IPS-18c (cell line): ENCODE data around the gene REPS1.

Experiments
- H3K4me3 ChIP-seq: 2 replicates; pipeline ENCODE4 v1.7.0; 2013; ENCODE audit warnings: low read depth, mild to moderate bottlenecking, low read length, moderate library complexity; ENCODE audit not compliant: insufficient read depth
- H3K9me3 ChIP-seq: one replicate; pipeline ENCODE4 v1.6.1; 2013; ENCODE audit warnings: mild to moderate bottlenecking, low read length, moderate library complexity; ENCODE audit not compliant: control insufficient read depth, insufficient read depth

REPS1 gene

DNA sequence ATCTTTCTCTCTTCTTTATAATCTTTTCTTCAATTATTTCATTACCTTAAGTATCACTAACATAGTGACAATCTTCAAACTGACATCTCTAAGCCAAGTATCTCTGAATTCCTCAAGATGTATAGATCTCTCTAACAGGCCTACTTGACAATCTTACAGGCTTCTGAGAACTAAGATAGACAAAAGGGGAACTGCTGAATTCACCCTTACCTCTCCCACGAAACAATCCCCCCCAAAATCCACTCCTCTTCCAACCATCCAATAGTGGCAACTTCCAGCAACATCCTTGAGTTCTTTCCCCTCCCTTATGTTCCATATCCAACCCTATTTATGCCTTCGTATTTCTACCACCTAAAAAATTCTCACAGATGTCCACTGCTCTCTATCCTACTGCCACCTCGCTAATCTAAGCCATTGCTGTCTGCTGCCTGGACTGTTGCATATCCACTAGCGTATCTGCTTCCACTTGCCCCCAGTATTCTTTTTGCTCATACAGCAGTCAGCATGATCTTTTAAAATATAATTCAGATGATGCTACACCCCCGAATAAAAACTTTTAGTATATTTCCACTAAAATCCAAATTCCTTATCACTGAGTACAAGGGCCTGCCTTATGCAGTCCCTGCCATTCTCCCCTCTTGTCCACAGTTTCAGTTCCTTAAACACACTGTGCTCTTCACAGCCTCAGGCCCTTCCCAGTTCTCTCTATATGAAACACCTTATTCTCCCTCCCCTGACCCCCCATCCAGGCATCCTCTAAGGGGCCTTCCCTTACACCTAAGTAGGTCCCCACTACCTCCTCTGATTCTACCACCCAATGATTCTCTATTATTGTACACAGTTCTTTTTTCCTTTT, 8.0 kb downstream of the REPS1 start:
- Histone ChIP-seq H3K9me3 (no peaks in the 10 kb centered on the region), H3K4me3 (no peak overlapping the region)

DNA sequence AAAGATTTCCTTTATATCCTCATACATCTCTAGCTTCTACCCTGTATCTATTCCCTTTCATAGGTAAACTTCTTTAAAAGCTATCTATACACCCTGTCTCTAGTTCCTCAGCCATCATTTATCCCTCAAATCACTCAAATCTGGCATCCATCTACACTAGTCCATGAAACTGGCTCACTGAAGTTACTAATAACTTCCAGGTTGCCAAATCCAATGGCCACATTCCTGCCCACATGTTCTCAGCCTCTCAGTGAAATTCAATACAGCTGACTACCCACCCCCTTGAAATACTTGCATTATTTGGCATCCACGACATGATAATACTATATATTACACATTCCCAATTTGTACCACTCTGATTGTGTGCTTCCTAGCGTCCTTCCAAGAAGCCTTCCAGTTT, 8.7 kb downstream of the REPS1 start:
- no peaks in the 10 kb centered on the region for H3K9me3 ChIP-seq
- H3K4me3 ChIP-seq: no peak overlapping the region

DNA sequence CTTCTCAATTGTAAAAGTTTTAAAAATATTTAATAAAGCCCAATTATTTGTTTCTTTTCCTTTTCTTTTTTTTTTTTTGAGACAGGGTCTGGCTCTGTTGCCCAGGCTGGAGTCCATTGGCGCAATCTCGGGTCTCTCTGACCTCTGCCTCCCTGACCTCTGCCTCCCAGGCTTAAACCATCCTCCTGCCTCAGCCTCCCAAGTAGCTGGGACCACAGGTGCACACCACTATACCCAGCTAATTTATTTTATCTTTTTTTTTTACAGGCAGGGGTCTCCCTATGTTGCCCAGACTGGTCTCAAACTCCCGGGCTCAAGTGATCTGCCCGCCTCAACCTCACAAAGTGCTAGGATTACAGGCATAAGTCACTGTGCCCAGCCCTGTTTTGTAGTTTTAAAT, 9.8 kb downstream of the REPS1 start:
- Histone ChIP-seq H3K4me3 (no peak overlapping the region), H3K9me3 (no peaks in the 10 kb centered on the region)

DNA sequence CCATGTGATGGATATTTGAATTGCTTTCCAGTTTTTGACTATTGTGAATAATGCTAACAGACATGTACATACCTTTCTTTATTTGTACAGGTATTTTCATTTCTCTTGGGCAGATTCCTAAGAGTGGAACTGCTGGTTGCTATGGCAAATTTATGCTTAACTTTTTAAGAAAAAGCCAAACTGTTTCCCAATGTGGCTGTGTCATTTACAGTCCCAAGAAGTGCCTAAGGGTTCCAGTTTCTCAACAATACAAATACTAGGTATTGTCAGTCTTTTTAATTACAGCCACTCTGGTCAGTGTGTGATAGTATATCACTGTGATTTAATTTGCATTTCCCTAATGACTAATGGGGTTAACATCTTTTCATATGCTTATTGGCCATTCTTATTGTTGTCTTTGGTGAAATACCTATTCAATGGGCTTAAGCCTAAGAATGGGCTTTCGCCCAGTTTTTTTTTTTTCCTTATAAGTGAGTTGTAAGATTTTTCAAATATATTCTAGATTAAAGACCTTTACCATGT, 10.3 kb downstream of the REPS1 start:
- no peak overlapping the region for H3K4me3 ChIP-seq
- no peaks in the 10 kb centered on the region for H3K9me3 ChIP-seq

DNA sequence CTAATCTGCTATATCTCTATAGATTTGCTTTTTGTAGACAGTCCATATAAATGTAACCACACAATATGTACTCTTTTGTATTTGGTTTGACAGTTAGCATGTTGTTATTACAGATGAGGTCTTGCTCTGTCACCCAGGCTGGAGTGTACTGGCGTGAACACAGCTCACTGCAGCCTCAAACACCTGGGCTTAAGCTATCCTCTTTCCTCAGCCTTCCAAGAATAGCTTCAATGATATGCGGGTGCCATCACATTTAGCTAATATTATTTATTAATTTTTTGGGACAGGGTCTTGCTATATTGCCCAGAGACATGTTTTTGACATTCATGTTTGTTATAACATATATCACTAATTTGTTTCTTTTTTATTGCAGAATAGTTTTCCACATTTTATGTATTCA, 10.8 kb downstream of the REPS1 start:
- no peak overlapping the region for H3K4me3 ChIP-seq
- no peaks in the 10 kb centered on the region for H3K9me3 ChIP-seq

DNA sequence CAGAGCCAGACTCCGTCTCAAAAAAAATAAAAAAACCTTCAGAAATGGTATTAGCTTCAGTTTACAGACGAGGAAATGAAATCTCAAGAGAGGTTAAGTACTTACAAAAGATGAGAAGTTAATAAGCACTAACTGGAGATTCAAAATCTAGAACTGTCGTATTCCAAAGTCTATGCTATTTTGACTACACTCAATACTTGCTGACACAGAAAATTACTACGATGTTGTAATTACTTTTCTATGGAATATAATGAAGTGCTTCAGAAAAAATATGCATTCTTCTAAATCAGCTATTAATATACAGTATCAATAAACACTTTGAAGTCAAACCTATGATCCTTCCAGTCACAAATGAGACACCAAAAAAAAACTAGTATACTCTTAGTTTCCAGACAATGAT, 12.2 kb downstream of the REPS1 start:
- no peaks in the 10 kb centered on the region for H3K9me3 ChIP-seq

DNA sequence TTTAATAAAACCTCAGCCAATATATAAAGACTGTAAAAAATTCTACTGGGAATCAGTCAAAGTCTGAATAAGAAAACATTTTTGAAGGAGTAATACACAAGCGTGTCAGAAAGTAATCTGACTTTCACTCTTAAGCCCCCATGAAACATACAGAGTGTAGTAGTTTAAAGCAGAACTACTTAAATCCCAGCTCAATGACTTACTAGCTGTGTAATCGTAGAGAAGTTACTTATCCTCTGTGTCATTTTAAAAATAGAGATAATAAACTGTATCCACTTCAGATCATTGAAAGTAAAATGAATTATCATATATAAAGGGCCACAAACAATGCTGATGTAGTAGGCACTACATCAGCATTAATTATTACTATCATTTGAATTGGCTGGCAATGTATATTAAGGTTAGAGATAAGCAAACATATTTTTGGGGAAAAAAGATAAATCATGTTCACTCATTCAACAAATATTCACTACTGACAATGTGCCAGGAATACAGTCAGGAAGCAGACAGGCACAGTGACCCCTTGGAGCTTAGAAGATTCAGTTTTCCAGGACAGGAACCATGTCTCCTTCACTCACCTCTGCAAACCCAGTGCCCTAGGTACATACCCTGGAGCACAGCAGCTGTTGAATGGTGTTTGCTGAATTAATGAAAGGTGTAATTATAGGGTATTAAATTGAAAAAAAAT, 14.4 kb downstream of the REPS1 start:
- H3K9me3 ChIP-seq: no peaks in the 10 kb centered on the region
- no peak overlapping the region for H3K4me3 ChIP-seq

More for the DNA sequence above, 12.2 kb downstream of the REPS1 start:
- H3K4me3 ChIP-seq: no peak overlapping the region

DNA sequence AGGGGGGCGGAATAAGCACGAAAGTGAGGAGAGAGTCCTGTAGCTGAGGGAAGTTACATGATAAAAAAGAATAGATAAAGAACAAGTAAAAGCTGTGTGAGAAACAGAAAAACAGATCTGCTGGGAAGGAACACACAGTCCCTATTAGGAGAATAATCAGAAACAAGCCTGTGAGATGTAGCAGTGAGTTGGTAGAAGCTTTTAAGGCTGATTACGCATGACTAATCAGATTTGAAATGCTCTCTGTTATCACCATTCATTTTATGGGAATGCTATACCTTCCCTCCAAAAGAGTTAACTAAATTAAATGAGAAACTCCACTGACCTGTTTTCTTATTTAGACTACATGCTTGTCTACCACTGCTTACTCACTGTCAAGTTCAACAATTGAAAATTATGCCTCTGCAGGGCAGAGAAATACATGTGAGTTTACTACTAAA, 15.8 kb downstream of the REPS1 start:
- no peaks in the 10 kb centered on the region for H3K9me3 ChIP-seq
- no peak overlapping the region for H3K4me3 ChIP-seq

DNA sequence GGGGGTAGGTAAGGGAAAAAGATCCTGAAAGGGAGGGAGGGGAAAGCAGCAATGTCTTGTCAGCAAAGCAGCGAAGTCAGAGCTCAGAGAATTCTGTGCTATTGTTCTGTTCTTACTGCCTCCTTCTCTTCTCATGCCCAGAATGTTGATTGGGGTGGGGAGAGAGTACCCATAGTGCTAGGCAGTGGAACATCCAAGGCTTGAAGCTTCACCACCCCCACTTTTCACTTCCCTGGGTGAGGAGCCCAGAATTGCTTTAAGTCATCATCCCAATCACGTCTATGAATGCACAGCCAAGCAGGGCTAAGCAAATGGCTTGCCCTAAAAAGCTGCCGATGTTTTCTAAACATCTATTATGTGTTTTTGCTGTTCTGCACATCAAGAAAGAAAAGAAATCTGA, 16.5 kb downstream of the REPS1 start:
- no peaks in the 10 kb centered on the region for H3K9me3 ChIP-seq
- H3K4me3 ChIP-seq: no peak overlapping the region; the same call in 1 of the 2 replicates

DNA sequence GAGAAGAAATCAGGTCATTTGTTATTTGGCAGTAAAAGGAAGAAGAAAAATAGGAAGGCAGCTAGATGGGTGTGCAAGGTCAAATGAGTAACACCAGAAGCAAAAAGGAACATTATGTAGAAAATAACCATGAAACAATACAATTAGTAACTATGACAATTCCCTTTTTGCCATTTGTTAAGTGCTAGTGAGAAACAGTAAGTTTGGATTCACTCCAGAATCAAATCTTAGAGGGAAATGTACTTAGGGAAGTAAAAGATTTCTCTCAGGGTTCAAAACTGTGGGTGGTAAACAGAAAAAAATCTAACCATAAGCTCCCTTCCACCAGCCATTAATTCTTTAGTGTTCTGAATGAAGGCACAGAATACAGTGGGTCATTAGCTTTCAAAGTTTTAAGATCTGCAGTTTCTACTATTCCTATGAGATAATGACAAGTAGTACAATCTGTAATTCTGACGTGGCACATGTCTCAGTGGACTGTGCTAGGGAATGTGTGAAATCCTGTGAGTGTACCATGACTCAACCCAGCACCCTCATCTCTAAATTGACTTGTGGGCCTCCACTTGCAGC, 17.1 kb downstream of the REPS1 start:
- H3K4me3 ChIP-seq: no peak overlapping the region
- no peaks in the 10 kb centered on the region for H3K9me3 ChIP-seq

DNA sequence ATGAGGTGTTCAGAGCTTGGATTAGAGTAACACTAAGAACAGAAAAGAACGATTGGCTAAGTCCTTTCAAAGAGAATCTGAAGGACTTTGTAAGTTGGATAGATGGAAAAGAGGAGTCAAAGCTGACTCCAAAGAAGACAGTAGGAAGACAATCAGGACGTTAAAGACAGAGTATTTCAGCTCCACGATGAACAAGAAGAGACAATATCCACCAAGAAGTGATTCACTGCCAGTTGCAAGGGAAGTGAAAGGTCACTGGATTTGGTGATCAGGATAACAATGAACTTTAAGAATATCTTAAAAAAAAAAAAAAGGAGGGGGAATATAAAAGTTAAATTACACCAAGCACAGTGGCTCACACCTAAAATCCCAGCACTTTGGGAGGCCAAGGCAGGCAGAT, 17.9 kb downstream of the REPS1 start:
- no peak overlapping the region for H3K4me3 ChIP-seq
- H3K9me3 ChIP-seq: no peaks in the 10 kb centered on the region

DNA sequence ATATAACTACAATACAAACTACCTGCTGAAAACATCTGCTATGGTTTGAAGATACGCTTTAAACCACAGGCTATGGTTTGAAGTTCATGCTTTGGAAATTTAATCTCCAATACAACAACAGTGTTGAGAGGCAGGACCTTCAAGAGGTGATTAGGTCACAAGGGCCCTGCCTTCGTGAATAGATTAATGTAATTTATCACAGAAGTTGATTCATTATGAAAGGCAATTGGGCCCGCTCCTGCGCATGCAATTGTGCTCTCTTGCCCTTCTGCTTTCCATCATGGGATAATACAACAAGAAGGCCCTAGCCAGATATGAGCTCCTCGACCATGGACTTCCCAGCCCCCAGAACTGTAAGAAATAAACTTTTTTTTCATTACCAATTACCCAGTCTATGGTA, 21.2 kb downstream of the REPS1 start:
- Histone ChIP-seq H3K4me3 (no peak overlapping the region), H3K9me3 (no peaks in the 10 kb centered on the region)

DNA sequence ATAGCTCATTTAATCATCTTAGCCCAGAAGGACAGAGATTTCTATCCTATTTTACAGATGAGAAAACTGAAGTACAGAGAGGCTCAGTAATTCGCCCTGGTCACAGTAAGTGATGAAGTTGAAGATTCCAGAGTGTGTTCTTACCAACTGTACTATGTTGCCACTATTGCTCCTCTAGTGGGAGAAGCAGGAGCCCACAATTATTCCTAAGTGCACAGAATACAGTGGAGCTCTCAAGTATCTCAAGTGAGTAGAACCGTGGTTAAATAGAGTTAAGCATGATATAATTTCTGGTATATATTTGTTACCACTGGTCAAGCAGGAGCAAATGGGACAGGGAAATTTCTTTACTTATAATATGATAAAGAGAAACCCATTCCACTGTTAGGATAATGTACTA, 22.1 kb downstream of the REPS1 start:
- H3K9me3 ChIP-seq: no peaks in the 10 kb centered on the region

DNA sequence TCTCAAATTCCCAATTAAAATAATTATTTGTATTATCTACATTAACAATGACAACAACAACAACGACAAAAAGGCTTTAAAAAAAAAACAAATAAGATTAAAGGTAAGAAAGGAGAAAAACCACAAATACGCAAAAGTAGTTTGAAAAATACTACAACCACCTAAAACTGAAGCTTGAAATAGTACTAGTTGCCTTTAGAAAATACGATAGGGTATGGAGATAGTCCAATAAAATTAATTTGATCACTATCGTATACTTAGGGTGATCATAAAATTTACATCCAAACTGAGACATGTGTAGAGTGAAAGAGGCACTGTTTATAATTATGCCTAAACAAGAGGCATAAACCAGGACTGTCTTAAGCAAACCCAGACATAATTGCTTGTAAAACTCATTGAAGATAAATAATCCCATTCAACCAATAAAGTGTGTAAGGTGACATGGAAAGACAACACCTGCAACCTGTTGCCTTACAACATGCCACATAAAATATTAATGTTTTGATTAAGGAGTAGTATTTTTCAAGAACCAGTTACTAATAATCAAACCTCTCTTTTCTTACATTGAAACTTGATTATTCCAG, 22.7 kb downstream of the REPS1 start:
- no peak overlapping the region for H3K4me3 ChIP-seq
- H3K9me3 ChIP-seq: no peaks in the 10 kb centered on the region

More for the DNA sequence above, 22.1 kb downstream of the REPS1 start:
- no peak overlapping the region for H3K4me3 ChIP-seq

DNA sequence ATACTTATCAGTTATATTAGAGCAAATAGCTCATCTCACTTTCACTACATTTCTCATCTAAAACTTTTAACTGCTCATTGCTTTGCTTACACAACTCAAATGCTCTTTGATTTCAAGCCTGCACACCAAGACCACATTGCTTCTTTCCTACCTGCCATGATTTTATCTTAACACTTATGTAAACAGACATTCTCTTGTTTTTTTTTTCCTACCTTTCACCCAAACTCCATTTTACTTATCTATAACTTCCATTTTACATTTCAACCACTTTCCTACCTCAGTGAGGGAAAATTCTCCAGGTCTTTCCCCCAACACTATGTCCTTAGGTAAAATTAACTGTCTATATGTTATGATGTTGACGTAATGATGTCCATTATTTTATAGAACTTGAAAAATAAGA, 24.0 kb downstream of the REPS1 start:
- no peak overlapping the region for H3K4me3 ChIP-seq
- H3K9me3 ChIP-seq: no peaks in the 10 kb centered on the region

DNA sequence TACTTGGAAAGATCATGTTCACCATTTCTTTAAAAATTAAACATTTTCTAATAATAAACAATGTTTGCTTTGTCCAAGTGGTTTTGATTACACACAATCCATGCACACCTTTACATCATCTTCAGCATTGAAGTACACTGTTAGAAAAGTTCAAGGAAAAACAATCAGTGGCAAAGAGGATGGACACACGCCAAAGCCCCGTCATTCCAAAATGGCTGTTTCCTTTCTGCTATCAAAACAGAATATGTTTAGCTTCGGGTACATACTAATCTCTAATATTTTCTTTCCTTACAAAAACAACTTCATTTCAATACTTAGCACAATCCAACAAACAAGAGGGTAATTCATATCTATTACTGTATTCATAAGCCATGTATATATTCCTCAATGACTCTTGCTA, 24.5 kb downstream of the REPS1 start:
- Histone ChIP-seq H3K4me3 (no peak overlapping the region), H3K9me3 (no peaks in the 10 kb centered on the region)

DNA sequence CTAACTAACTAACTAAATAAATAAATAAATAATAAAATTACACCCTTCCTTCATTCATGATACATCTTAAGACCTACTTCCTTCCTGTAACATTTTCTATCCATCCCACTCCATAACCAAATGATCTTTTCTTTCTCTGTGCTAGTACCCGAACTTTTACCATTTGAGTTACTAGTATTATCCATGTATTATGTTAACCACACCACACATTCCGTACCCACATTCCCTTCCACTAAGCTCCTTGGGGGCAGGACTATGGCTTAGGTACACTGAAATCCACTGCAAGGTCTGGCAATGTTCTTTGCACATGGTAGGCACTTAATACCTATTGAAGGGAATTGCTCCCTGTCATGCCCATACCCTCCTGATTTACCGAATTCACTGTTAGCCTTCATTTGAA, 24.9 kb downstream of the REPS1 start:
- H3K9me3 ChIP-seq: no peaks in the 10 kb centered on the region
- no peak overlapping the region for H3K4me3 ChIP-seq

DNA sequence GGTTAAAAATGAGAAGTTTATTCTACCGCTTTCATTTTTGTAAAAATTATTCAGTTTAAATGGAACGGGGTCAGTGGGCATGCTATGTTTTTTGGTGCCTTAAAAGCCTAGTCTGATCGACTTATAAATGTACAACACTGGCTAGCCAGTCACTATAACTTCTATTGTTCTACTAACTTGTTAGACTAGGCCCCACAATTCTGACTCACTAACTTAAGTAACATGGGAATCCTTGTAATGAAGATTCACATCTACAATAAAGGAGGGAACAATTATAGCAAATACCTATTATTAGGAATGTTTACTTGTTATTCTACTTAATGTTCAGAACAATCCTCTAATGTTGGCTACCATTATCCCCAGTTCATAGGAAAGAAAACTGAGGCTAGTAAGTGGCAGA, 28.5 kb downstream of the REPS1 start:
- Histone ChIP-seq H3K4me3 (no peak overlapping the region), H3K9me3 (no peaks in the 10 kb centered on the region)
